H1 (cell line): ENCODE data around the gene MKX. TPM values are rescaled to one million over a fixed set of nuclear protein-coding genes. Genes with fewer than 3 reads are reported as not detected.

ENCODE experiments used
- CTCF ChIA-PET: fragments of 300-600 bp; sonication (Branson Sonifier 250); formaldehyde crosslinking; loops from one replicate; lab custom pipeline; 2021; ENCODE audit not compliant: partially characterized antibody; lab: Charles Lee
- POLR2A ChIA-PET: fragments of 300-600 bp; sonication (Branson Sonifier 250); formaldehyde crosslinking; loops from one replicate; lab custom pipeline; 2021; ENCODE audit warnings: inconsistent platforms; ENCODE audit not compliant: partially characterized antibody; lab: Charles Lee
- DNase-seq, 2 experiments: peaks; one replicate each; pipeline versions ENCODE4 v3.0.0 to v3.0.0-alpha.2; 2010 to 2022; ENCODE audit warnings: low spot score in 2 of 2, low read depth in 1 of 2, mixed read lengths in 1 of 2
- FAIRE-seq: peaks from 2 replicates; lab custom pipeline; 2011; peaks lifted over from hg19 to GRCh38; lab: Jason Lieb, UNC
- H2AFZ ChIP-seq: 2 replicates; pipeline ENCODE4 v1.8.1; 2012; ENCODE audit warnings: low read length, inconsistent platforms
- H2AK5ac ChIP-seq: 2 replicates; pipeline ENCODE4 v1.6.1; 2013; ENCODE audit warnings: low read depth, low read length
- H2BK120ac ChIP-seq: replicated peaks from 2 replicates; pipeline ENCODE3; 2013; ENCODE audit warnings: low read depth, low read length, inconsistent platforms
- H2BK12ac ChIP-seq: 2 replicates; pipeline ENCODE4 v1.6.1; 2013; ENCODE audit warnings: low read depth, low read length
- H2BK15ac ChIP-seq: 2 replicates; pipeline ENCODE4 v1.6.1; 2013; ENCODE audit warnings: low read length
- H2BK20ac ChIP-seq: 2 replicates; pipeline ENCODE4 v1.6.1; 2013; ENCODE audit warnings: low read length
- H2BK5ac ChIP-seq: 2 replicates; pipeline ENCODE4 v1.6.1; 2013; ENCODE audit warnings: low read depth, low read length
- H3K14ac ChIP-seq: 2 replicates; pipeline ENCODE4 v1.6.1; 2013; ENCODE audit warnings: inconsistent platforms; ENCODE audit not compliant: insufficient read length
- H3K18ac ChIP-seq: 2 replicates; pipeline ENCODE4 v1.6.1; 2013; ENCODE audit warnings: low read length; ENCODE audit errors: extremely low read depth
- H3K23ac ChIP-seq: 2 replicates; pipeline ENCODE4 v1.6.1; 2013; ENCODE audit warnings: inconsistent platforms; ENCODE audit not compliant: insufficient read length
- H3K23me2 ChIP-seq: 2 replicates; pipeline ENCODE4 v1.6.1; 2013; ENCODE audit warnings: low read depth, low read length
- H3K27ac ChIP-seq: 2 replicates; pipeline ENCODE4 v1.6.1; 2011; ENCODE audit warnings: low read depth, low read length, inconsistent platforms
- H3K27me3 ChIP-seq, 4 experiments: replicated peaks in 1 of 4; 1 replicate in 1 of 4; 2 replicates in 3 of 4; pipeline versions ENCODE4 v1.6.1 to v1.8.1; 2011 to 2013; ENCODE audit warnings: low read length in 3 of 4, mild to moderate bottlenecking in 3 of 4, inconsistent platforms in 2 of 4, mixed read lengths in 2 of 4, moderate library complexity in 1 of 4; ENCODE audit not compliant: control insufficient read depth in 3 of 4, insufficient read depth in 3 of 4; ENCODE audit errors: extremely low read depth in 1 of 4
- H3K36me3 ChIP-seq, 4 experiments: 2 replicates each; pipeline versions ENCODE4 v1.6.1 to v1.8.1; 2011 to 2013; ENCODE audit warnings: mild to moderate bottlenecking in 4 of 4, low read length in 3 of 4, moderate library complexity in 2 of 4, control low read depth in 1 of 4, inconsistent platforms in 1 of 4; ENCODE audit not compliant: insufficient read depth in 4 of 4, control insufficient read depth in 2 of 4
- H3K4ac ChIP-seq: replicated peaks from 2 replicates; pipeline ENCODE3; 2013; ENCODE audit warnings: low read length, low read depth, mixed read lengths, inconsistent platforms; ENCODE audit not compliant: insufficient read length
- H3K4me1 ChIP-seq, 4 experiments: replicated peaks in 1 of 4; 1 replicate in 1 of 4; 2 replicates in 3 of 4; pipeline versions ENCODE4 v1.6.1 to v1.8.1; 2011 to 2013; ENCODE audit warnings: low read length in 3 of 4, inconsistent platforms in 2 of 4, mixed read lengths in 1 of 4; ENCODE audit not compliant: insufficient read depth in 4 of 4, control insufficient read depth in 3 of 4
- H3K4me2 ChIP-seq, 2 experiments: 2 replicates each; pipeline versions ENCODE4 v1.6.1 to v1.8.1; 2011 to 2013; ENCODE audit warnings: low read depth in 2 of 2, low read length in 2 of 2, control low read depth in 1 of 2, inconsistent platforms in 1 of 2, mild to moderate bottlenecking in 1 of 2; ENCODE audit not compliant: insufficient read depth in 1 of 2
- H3K4me3 ChIP-seq, 4 experiments: fragments of 200-600, 300-600 bp in 1 of 4; sonication (generic), shearing (Covaris generic), sonication (Bioruptor Twin) in 1 of 4; 2 replicates each; pipeline versions ENCODE4 v1.5.1 to v1.8.1; 2011 to 2016; ENCODE audit warnings: low read length in 4 of 4, low read depth in 3 of 4, control low read depth in 2 of 4, inconsistent platforms in 2 of 4, mild to moderate bottlenecking in 2 of 4, mixed read lengths in 1 of 4, moderate library complexity in 1 of 4; ENCODE audit not compliant: insufficient read depth in 2 of 4; ENCODE audit errors: extremely low read depth in 1 of 4
- H3K56ac ChIP-seq: replicated peaks from 2 replicates; pipeline ENCODE3; 2013; ENCODE audit warnings: low read depth, mild to moderate bottlenecking, mixed read lengths, low read length, inconsistent platforms; ENCODE audit not compliant: insufficient read length
- H3K79me1 ChIP-seq: 2 replicates; pipeline ENCODE4 v1.6.1; 2013; ENCODE audit warnings: low read depth, low read length, control low read depth
- H3K79me2 ChIP-seq, 2 experiments: 2 replicates each; pipeline versions ENCODE4 v1.6.1 to v1.8.1; 2012 to 2013; ENCODE audit warnings: low read length in 2 of 2, mild to moderate bottlenecking in 2 of 2, inconsistent platforms in 1 of 2; ENCODE audit not compliant: insufficient read depth in 2 of 2, control insufficient read depth in 1 of 2
- H3K9ac ChIP-seq, 4 experiments: replicated peaks in 1 of 4; 1 replicate in 1 of 4; 2 replicates in 3 of 4; pipeline versions ENCODE4 v1.6.1 to v1.8.1; 2011 to 2013; ENCODE audit warnings: low read depth in 3 of 4, low read length in 3 of 4, control low read depth in 2 of 4, mild to moderate bottlenecking in 2 of 4, moderate library complexity in 2 of 4, inconsistent platforms in 1 of 4; ENCODE audit errors: extremely low read depth in 1 of 4
- H3K9me3 ChIP-seq, 2 experiments: 2 replicates each; pipeline versions ENCODE4 v1.6.1 to v1.8.1; 2012 to 2013; ENCODE audit warnings: mild to moderate bottlenecking in 2 of 2, moderate library complexity in 2 of 2, control low read depth in 1 of 2, inconsistent platforms in 1 of 2, low read depth in 1 of 2, low read length in 1 of 2, mixed read lengths in 1 of 2; ENCODE audit not compliant: insufficient read depth in 2 of 2
- H4K20me1 ChIP-seq, 2 experiments: replicated peaks in 1 of 2; 2 replicates each; pipeline versions ENCODE3 to v1.8.1; 2011 to 2013; ENCODE audit warnings: inconsistent platforms in 2 of 2, low read length in 2 of 2, mild to moderate bottlenecking in 1 of 2; ENCODE audit not compliant: insufficient read depth in 2 of 2, control insufficient read depth in 1 of 2
- H4K5ac ChIP-seq: 2 replicates; pipeline ENCODE4 v1.6.1; 2013; ENCODE audit warnings: low read length, low read depth, mixed read lengths, inconsistent platforms; ENCODE audit not compliant: insufficient read length
- H4K8ac ChIP-seq: 2 replicates; pipeline ENCODE4 v1.8.0; 2013; ENCODE audit warnings: mild to moderate bottlenecking, moderate library complexity, low read length, inconsistent platforms; ENCODE audit not compliant: insufficient read depth; ENCODE audit errors: extremely low read depth
- H4K91ac ChIP-seq: replicated peaks from 2 replicates; pipeline ENCODE3; 2013; ENCODE audit warnings: low read length, mixed read lengths, inconsistent platforms; ENCODE audit not compliant: insufficient read length
- ASH2L ChIP-seq: fragments of 200-600, 300-600 bp; sonication (generic); IDR thresholded peaks from one replicate; pipeline ENCODE4 v1.7.1; 2017; ENCODE audit warnings: low read length
- CBX5 ChIP-seq: fragments of 300-800, 300-1000 bp; sonication (generic); IDR thresholded peaks from 2 replicates; pipeline ENCODE4 v1.7.1; 2016; ENCODE audit warnings: antibody characterized with exemption, low read length, low read depth
- CBX8 ChIP-seq: fragments of 300-800, 300-1000 bp; sonication (generic); IDR thresholded peaks from 2 replicates; pipeline ENCODE4 v1.7.1; 2016; ENCODE audit warnings: low read depth, low read length, borderline replicate concordance
- EP300 ChIP-seq, 2 experiments: IDR thresholded peaks; 1 replicate in 1 of 2; 2 replicates in 1 of 2; pipeline ENCODE4 v1.6.1; 2011 to 2012; ENCODE audit warnings: low read depth in 2 of 2, low read length in 2 of 2, mild to moderate bottlenecking in 2 of 2, borderline replicate concordance in 1 of 2, inconsistent platforms in 1 of 2, moderate library complexity in 1 of 2
- JUND ChIP-seq: IDR thresholded peaks from 2 replicates; pipeline ENCODE4 v1.6.1; 2011; ENCODE audit warnings: mild to moderate bottlenecking, improper control_type of control experiment, low read length
- KDM1A ChIP-seq: fragments of 200-600, 300-600 bp; sonication (generic); IDR thresholded peaks from 2 replicates; pipeline ENCODE4 v1.7.1; 2016; ENCODE audit warnings: mild to moderate bottlenecking, low read length, borderline replicate concordance
- POLR2A ChIP-seq, 2 experiments: IDR thresholded peaks; 1 replicate in 1 of 2; 2 replicates in 1 of 2; pipeline ENCODE4 v1.6.1; 2011; ENCODE audit warnings: low read depth in 2 of 2, low read length in 2 of 2, mild to moderate bottlenecking in 2 of 2; ENCODE audit errors: control extremely low read depth in 1 of 2
- RAD21 ChIP-seq, 2 experiments: IDR thresholded peaks in 1 of 2; conservative IDR thresholded peaks in 1 of 2; 2 replicates each; pipeline ENCODE4 v1.6.1; 2011; ENCODE audit warnings: low read depth in 2 of 2, low read length in 2 of 2, improper control_type of control experiment in 1 of 2, inconsistent platforms in 1 of 2, mild to moderate bottlenecking in 1 of 2, moderate library complexity in 1 of 2
- RBBP5 ChIP-seq: IDR thresholded peaks from 2 replicates; pipeline ENCODE4 v1.7.1; 2012; ENCODE audit warnings: low read depth, mild to moderate bottlenecking, inconsistent platforms, low read length, moderate library complexity, borderline replicate concordance
- RXRA ChIP-seq: IDR thresholded peaks from 2 replicates; pipeline ENCODE4 v1.6.1; 2011; ENCODE audit warnings: low read depth, mild to moderate bottlenecking, low read length, moderate library complexity; ENCODE audit not compliant: insufficient read depth
- SIRT6 ChIP-seq: IDR thresholded peaks from one replicate; pipeline ENCODE4 v1.7.1; 2012; ENCODE audit warnings: low read length, inconsistent platforms
- SIX5 ChIP-seq: IDR thresholded peaks from 2 replicates; pipeline ENCODE4 v1.6.1; 2011; ENCODE audit warnings: mild to moderate bottlenecking, low read depth, low read length
- TAF7 ChIP-seq: optimal IDR thresholded peaks from 2 replicates; pipeline ENCODE3; 2011; ENCODE audit warnings: low read depth, mild to moderate bottlenecking, inconsistent platforms, low read length, moderate library complexity, borderline replicate concordance
- TEAD4 ChIP-seq: IDR thresholded peaks from 2 replicates; pipeline ENCODE4 v1.6.1; 2012; ENCODE audit warnings: low read depth, low read length, inconsistent platforms, mixed read lengths
- WGBS, 2 experiments: shearing (Covaris generic) in 1 of 2; methylation state at CpG; one replicate each; pipeline versions ENCODE4 v1.1.6 to v1.1.7; 2013 to 2015; ENCODE audit warnings: low lambda C conversion rate in 2 of 2, mixed read lengths in 2 of 2, inconsistent platforms in 1 of 2, low coverage in 1 of 2, missing lambda C conversion rate in 1 of 2; ENCODE audit not compliant: insufficient replicate concordance in 2 of 2, insufficient coverage in 1 of 2, insufficient read length in 1 of 2; ENCODE audit errors: extremely low coverage in 1 of 2, missing lambda C conversion rate in 1 of 2; 5-methylcytosine and 5-hydroxymethylcytosine counted together
- polyA plus RNA-seq, 7 experiments: library from polyadenylated mRNA; depleted of rRNA in 3 of 7; stranded (reverse) in 5 of 7; unstranded in 2 of 7; fragments of >200 nt in 5 of 7; fragments of 200-250 nt in 2 of 7; gene quantifications; 1 replicate in 5 of 7; 2 replicates in 1 of 7; 4 replicates in 1 of 7; pipeline versions ENCODE4 v1.2.1 to v1.2.3, GENCODE V29; 2011 to 2013; ENCODE audit warnings: missing spikeins in 2 of 7, mixed read lengths in 2 of 7
- total RNA-seq: library from RNA; stranded (reverse); fragmentation: NEBNext Ultra II Directional; extraction: Animal tissue kit (Norgen Biotek cat#: 25700); gene quantifications from 2 replicates; pipeline ENCODE4 v1.2.1, GENCODE V29; 2021

Gene MKX
- total and polyA plus RNA-seq, 2 of the 8 experiments (the other 6 are each of a cell fraction or from before 2014, with no cell fraction given), result 0.21 to 1.3 TPM

- H2BK15ac ChIP-seq, result no peak overlapping the region
- no peak overlapping the region for H3K27ac ChIP-seq
- H3K18ac ChIP-seq, result no peak overlapping the region
- H2AK5ac ChIP-seq, result no peak overlapping the region
- H2BK5ac ChIP-seq, result no peak overlapping the region
- H3K79me2 ChIP-seq, result no peaks in the 10 kb centered on the region
- no peak overlapping the region for H4K5ac ChIP-seq
- no peak overlapping the region for H3K23ac ChIP-seq
- 88% methylated on average over 3 of the region's 3 CpGs; no CpG with 5 or more reads in 1 of the 2 experiments for WGBS, 2 experiments
- H3K9me3 ChIP-seq, result no peaks in the 10 kb centered on the region
- no peaks in the 10 kb centered on the region for H3K36me3 ChIP-seq
- no peak overlapping the region for H2BK20ac ChIP-seq
- ChIA-PET CTCF (interaction anchor here (1.0 kb wide), 1 partner anchor 10 kb away, joined by 3 read pairs; no protein-coding TSS in a partner anchor), POLR2A (no interaction called here)
- H3K14ac ChIP-seq, result no peak overlapping the region
- no peak overlapping the region for H4K8ac ChIP-seq
- no peak overlapping the region for H4K91ac ChIP-seq
- no peak overlapping the region for H3K9ac ChIP-seq
- no peaks in the 10 kb centered on the region for H4K20me1 ChIP-seq
- no peak for FAIRE-seq
- H2BK120ac ChIP-seq, result no peak overlapping the region
- peaks cover 3 to 14% (median 8%) of the 10 kb centered on the region in 4 experiments for H3K27me3 ChIP-seq
- no peaks in the 10 kb centered on the region for H3K4me1 ChIP-seq
- no peaks in the 10 kb centered on the region; the same call in 1 of the 2 replicates for H3K23me2 ChIP-seq
- H3K79me1 ChIP-seq, result no peaks in the 10 kb centered on the region
- no peak overlapping the region for H2BK12ac ChIP-seq
- H3K4ac ChIP-seq, result no peak overlapping the region
- no peak overlapping the region for H2AFZ ChIP-seq
- H3K56ac ChIP-seq, result no peak overlapping the region
- no peak for DNase-seq
- H3K4me3 ChIP-seq, result no peak overlapping the region
- no peak overlapping the region for H3K4me2 ChIP-seq
- TF ChIP-seq EP300 (IDR thresholded peaks at IDR 0.05; ENCODE audit: borderline replicate concordance in 1 of 2, low read depth in 2 of 2, low read length in 2 of 2), result no peak
- TF ChIP-seq JUND, result no peak
- TF ChIP-seq SIRT6, result no peak
- TF ChIP-seq CBX5, result no peak
- TF ChIP-seq RBBP5, result no peak
- no peak for TF ChIP-seq ASH2L
- TF ChIP-seq RXRA, result no peak
- no peak for TF ChIP-seq POLR2A (IDR thresholded peaks at IDR 0.05; ENCODE audit: control extremely low read depth in 1 of 2, low read depth in 2 of 2, low read length in 2 of 2)
- no peak for TF ChIP-seq CBX8
- no peak for TF ChIP-seq TAF7
- no peak for TF ChIP-seq SIX5
- TF ChIP-seq KDM1A, result no peak
- no peak for TF ChIP-seq RAD21 (IDR thresholded peaks at IDR 0.05 in 1 of 2, conservative IDR thresholded peaks at IDR 0.05 in 1 of 2; ENCODE audit: low read depth in 2 of 2, low read length in 2 of 2)
- TF ChIP-seq TEAD4, result no peak
Measured at GRCh38 chr10:27752673-27753237, 7.1 kb upstream of the MKX start.
